IPS-18c (cell line): ENCODE measurements around the gene CDSN.
"Not testable (repeated sequence)": the region's sequence is repeated elsewhere in the genome, so short reads cannot be mapped to it uniquely, and the experiment has no call there.

Experiments used
- H3K4me3 ChIP-seq: 2 replicates; pipeline ENCODE4 v1.7.0; 2013; ENCODE audit warnings: low read depth, mild to moderate bottlenecking, low read length, moderate library complexity; ENCODE audit not compliant: insufficient read depth
- H3K9me3 ChIP-seq: one replicate; pipeline ENCODE4 v1.6.1; 2013; ENCODE audit warnings: mild to moderate bottlenecking, low read length, moderate library complexity; ENCODE audit not compliant: control insufficient read depth, insufficient read depth

Gene CDSN, protein sequence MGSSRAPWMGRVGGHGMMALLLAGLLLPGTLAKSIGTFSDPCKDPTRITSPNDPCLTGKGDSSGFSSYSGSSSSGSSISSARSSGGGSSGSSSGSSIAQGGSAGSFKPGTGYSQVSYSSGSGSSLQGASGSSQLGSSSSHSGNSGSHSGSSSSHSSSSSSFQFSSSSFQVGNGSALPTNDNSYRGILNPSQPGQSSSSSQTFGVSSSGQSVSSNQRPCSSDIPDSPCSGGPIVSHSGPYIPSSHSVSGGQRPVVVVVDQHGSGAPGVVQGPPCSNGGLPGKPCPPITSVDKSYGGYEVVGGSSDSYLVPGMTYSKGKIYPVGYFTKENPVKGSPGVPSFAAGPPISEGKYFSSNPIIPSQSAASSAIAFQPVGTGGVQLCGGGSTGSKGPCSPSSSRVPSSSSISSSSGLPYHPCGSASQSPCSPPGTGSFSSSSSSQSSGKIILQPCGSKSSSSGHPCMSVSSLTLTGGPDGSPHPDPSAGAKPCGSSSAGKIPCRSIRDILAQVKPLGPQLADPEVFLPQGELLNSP

GRCh38 chr6:31120151-31120915 is at the start of gene CDSN:
Gene CDSN, minus strand, starts transcription at chr6:31120446. Its CDS starts 27 bp downstream, at chr6:31120419.
- no peaks in the 10 kb centered on the region for H3K9me3 ChIP-seq
- H3K4me3 ChIP-seq: no peak within 1 kb of the TSS

DNA sequence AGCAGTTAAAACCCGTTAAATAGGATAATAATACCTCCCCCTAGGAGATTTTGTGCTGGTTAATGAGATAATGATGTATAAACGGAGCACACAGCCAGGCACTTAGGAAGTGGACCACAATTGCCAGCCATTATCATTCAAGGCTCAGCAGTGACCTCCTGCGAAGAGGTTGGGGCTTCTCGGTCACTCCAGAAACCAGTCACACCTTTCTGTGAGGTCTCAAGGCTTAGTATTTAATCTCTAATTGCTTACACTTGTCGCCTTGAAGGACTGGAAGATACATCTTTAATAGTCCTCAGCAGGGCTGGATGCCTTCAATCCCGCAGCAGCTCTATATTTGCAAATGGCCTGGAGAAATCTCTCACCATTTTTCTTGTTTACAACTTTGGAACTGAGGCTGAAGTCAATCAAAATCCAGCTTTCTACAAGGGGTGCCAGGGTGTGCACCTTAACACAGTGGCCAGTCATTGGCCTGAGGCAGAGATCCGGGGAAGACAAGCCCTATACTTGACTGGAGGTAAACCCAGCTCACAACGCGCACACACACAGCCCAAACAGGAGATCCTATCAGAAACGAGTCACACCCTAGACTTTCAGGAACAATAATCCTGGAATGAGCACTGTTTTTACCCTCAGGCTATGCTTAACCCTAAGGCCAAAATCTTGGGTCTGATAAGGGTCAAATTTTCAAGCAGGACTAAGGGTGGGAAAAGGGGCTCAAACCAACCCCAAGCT is 49.0 kb upstream of the CDSN start:
- H3K9me3 ChIP-seq: peaks cover 4% of the 10 kb centered on the region
- peak overlapping the region; percentile 81 for H3K4me3 ChIP-seq

DNA sequence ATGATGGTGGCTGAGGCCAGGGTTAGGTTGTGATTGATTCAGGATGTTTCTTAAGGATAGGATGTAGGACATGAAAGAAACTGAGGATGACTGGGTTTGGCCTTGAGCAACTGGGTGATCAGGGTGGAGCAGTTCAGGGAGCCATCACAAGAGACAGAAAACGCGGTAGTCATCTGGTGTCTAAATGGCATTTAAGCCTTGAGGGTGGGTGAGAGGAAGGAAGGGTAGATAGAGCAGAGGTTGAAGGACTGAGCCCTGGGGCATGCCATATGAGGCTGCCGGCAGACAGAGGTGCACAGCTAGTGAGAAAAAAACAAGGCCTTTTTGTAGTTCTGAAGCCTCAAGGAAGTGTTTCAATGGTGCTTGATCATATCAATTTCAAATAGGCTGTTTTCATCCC is 48.4 kb upstream of the CDSN start:
- H3K4me3 ChIP-seq: peak overlapping the region; percentile 81

GRCh38 chr6:31165986-31166385 is 45.7 kb upstream of the CDSN start:
- Histone ChIP-seq H3K4me3 (no peak overlapping the region), H3K9me3 (peaks cover 4% of the 10 kb centered on the region)

More for the DNA sequence above, 48.4 kb upstream of the CDSN start:
- peaks cover 4% of the 10 kb centered on the region for H3K9me3 ChIP-seq

DNA sequence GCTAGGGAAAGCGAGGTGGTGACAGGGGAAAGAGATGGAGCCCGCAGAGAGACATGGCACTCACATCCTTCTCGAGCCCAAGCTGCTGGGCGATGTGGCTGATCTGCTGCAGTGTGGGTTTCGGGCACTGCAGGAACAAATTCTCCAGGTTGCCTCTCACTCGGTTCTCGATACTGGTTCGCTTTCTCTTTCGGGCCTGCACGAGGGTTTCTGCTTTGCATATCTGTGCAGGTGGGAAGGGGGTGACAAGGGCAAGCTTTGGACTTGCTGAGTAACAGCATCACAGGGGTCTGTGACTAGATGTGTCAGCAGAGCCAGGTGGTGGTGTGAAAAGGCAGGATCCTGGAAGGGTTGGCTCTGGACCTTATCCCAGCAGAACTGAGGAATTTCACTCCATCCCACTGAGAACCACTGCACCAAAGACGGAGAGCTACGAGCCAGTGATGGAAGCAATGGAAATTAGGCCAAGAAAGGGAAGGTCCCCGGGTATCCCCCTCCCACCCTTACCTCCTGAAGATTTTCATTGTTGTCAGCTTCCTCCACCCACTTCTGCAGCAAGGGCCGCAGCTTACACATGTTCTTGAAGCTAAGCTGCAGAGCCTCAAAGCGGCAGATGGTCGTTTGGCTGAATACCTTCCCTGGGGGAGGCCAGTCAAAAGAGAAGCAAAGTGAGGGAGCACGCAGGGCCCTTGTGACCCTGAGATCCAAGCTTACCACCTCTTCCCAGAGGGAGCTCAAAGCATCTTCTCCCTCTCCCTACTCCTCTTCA is 45.0 kb upstream of the CDSN start:
- not testable (repeated sequence) for H3K4me3 ChIP-seq, H3K9me3 ChIP-seq

- not testable (repeated sequence) for H3K4me3 ChIP-seq, H3K9me3 ChIP-seq
Measured at GRCh38 chr6:31164475-31165063, 44.3 kb upstream of the CDSN start.

- Histone ChIP-seq H3K4me3 (no peak overlapping the region), H3K9me3 (no peaks in the 10 kb centered on the region)
Measured at GRCh38 chr6:31163922-31164321, 43.7 kb upstream of the CDSN start.

DNA sequence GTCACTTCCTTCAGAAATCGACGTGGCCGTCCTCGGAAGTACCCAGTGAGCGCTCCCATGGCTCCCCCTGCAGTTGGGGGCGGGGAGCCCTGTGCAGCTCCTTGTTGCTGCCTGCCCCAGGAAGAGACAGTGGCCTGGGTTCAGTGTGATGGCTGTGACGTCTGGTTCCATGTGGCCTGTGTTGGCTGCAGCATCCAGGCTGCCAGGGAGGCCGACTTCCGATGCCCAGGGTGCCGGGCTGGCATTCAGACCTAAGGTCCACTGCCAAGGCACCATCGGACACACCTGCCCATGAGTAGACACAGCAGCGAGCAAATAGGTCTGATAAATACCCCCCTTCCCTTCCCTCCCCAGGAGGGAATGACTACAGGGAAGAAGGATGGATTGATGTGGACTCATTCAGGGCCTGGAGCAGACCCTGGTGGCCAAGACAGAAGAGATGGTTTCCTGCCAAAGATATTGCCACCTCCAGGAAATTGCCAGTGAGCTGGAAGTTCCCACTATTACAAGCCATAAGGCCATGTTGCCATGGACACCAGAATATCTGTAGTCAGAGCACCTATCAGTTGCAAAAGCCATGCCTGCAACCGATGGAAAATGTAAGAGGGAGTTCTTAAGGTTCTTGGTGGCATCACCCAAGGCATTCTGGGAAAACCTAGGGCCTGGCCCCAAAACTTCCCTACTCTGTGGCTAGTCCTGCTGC is 42.4 kb upstream of the CDSN start:
- no peaks in the 10 kb centered on the region for H3K9me3 ChIP-seq
- H3K4me3 ChIP-seq: no peak overlapping the region

DNA sequence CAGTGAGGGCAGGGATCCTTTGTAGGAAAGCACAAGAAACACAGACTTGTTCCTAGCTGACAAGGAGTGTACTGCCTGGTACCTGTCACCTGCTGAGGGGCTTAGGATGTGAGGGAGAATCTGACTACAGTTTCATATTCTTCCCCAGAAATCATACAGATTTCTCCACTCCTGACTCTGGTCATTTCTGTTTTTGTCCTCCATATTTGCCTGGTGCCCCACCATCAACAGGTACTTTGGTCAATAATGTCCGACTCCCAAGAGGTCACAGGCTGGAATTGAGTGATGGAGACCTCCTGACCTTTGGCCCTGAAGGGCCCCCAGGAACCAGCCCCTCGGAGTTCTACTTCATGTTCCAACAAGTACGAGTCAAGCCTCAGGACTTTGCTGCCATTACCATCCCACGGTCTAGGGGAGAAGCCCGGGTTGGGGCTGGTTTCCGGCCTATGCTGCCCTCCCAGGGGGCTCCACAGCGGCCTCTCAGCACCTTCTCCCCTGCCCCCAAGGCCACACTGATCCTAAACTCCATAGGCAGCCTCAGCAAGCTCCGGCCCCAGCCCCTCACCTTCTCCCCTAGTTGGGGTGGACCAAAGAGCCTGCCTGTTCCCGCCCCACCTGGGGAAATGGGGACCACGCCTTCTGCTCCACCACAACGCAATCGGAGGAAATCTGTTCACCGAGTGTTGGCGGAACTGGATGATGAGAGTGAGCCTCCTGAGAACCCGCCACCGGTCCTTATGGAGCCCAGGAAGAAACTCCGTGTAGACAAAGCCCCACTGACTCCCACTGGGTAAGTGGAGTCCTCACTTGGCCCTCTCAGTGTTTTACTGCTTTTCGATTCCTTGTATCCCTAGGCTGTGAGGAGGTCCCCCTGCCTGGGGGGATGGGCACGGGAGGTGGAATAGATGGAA is 41.2 kb upstream of the CDSN start:
- Histone ChIP-seq H3K4me3 (no peak overlapping the region), H3K9me3 (no peaks in the 10 kb centered on the region)

GRCh38 chr6:31158863-31159855 is 38.9 kb upstream of the CDSN start:
- peak overlapping the region; percentile 73 for H3K4me3 ChIP-seq
- H3K9me3 ChIP-seq: no peaks in the 10 kb centered on the region

DNA sequence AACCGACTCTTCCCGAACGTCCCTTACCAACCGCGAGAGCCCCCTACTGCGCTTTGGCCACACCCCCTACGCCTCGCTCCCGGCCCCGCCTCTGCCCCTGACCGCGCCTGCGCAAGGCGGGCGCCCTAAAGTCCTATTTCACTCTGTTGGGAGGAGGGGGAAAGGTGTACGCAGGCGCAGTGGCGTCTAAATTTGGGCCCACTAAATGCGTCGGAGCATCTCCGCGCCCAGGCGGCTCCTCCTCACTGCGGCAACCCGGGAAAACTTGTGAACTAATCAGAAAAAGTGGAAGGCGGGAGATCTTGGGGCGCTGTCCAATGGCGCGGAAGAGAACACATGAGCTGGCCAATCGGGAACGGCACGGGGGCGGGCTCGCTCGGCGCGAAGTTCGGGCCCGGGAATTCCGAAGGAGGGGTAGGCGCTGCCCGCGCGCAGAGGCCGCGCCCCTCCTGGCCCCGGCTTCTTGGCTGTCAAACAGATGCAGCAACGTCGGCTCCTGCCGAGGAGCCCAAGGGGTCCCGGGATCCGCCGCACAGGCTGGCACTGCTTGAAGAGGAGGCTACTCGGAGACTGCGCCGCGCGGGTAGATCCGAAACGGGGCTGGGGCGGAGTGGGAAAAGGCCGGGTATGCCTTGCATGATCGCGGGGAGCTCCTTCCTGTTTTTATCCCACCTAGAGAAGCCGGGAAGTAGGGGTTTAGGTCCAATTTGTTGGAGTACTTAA is 38.1 kb upstream of the CDSN start, which contains the start of gene TCF19:
TSS of gene TCF19 (plus strand) at position 450 of the 723 bp plus-strand sequence. CDS start 881 bp downstream, outside the sequence.
- H3K4me3 ChIP-seq: peak within 1 kb of the TSS; percentile 73
- no peaks in the 10 kb centered on the region for H3K9me3 ChIP-seq

GRCh38 chr6:31157513-31158139 is 37.4 kb upstream of the CDSN start, which contains the start of gene CCHCR1:
Gene CCHCR1, minus strand, starts transcription at chr6:31157802. Its CDS starts 202 bp downstream, at chr6:31157600.
- Histone ChIP-seq H3K4me3 (peak within 1 kb of the TSS; percentile 73), H3K9me3 (no peaks in the 10 kb centered on the region)

- no peak overlapping the region for H3K4me3 ChIP-seq
- H3K9me3 ChIP-seq: no peaks in the 10 kb centered on the region
Measured at GRCh38 chr6:31156641-31157040, 36.4 kb upstream of the CDSN start.
